Activated CD4-positive, alpha-beta T cell treated with anti-CD3 and anti-CD28 coated beads for 24 hours (primary cell): Measurements from ENCODE around the gene IQGAP3.
"Not testable (repeated sequence)": the region's sequence is repeated elsewhere in the genome, so short reads cannot be mapped to it uniquely, and the experiment has no call there.

ENCODE experiments used
- DNase-seq, 2 donors: peaks; one replicate each; pipeline ENCODE4 v3.0.0-alpha.2; 2020; ENCODE audit warnings: low read depth in 2 of 2

The IQGAP3 gene

DNA sequence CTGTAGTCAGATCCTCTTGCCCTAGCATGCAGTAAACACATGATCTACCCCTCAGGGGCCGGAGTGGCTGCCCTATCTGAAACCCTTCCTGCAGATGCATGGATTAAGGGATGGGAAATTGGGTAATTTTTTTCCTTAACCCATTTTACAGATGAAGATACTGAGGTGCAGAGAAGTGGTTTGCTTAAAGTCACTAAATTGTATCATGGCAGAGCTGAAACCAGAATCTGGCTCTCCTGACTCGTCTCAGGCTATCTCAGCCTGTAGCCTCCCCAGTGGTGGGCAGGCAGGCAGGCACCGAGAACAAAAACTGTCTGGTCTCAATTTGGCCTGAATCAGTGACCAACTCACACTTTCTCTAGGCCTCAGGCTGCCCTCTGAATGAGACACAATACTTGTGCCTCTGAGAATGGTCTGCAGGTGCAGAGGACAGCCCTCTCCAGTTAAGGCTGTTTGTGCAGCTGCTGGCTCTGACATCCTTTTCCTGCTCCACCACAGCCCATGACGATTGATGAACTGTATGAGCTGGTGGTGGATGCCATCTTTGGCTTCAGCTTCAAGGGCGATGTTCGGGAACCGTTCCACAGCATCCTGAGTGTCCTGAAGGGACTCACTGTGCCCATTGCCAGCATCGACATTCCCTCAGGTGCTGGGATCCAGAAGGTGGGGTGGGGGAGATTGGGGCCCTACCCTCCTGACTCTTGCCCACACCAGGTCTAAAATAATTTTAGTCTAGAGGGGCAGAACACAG, 20.7 kb upstream of the IQGAP3 start:
- DNase-seq, result no peak

GRCh38 chr1:156592158-156592909, 20.0 kb upstream of the IQGAP3 start:
- no peak for DNase-seq

DNA sequence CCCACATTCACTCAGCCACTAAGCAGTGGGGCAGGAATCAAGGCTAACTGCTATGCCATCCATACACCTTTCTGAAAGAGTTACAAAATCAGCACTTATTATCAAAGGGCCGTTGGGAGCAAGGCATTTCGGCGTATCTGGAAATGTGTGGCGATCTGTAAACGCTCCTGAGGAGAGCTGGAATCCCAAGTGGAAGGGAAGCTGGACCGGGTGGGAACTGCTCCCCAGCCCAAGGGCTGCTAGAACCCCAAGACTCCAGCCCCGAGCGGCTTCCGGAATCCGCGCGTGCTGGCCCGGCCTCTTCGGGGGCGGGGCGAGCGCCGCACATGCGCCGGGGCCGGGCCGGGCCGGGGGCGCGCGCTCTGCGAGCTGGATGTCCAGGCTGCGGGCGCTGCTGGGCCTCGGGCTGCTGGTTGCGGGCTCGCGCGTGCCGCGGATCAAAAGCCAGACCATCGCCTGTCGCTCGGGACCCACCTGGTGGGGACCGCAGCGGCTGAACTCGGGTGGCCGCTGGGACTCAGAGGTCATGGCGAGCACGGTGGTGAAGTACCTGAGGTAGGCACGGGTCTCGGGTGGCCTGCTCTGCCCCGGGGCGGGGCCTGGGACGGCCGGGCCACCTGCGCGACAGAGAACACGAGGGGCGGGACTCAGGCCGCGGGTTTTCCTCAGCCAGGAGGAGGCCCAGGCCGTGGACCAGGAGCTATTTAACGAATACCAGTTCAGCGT, 19.2 kb upstream of the IQGAP3 start, which contains the start of gene NAXE:
Gene NAXE (plus strand): TSS at position 345 of the 726 bp plus-strand sequence. CDS start 29 bp downstream, at position 374.
- peak; percentile 52 to 62 for DNase-seq

DNA sequence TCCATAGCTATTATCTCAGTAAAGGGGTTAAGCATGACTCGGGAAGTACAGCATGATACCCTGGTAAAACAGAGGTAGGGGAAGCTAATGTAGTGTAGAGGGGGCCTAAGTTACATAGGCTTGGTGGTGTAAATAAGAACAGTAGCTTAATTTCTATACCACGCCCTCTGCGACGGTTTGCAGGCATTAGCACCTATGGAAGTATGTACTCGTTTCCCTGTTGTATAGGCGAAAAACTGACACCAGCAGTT, 18.7 kb upstream of the IQGAP3 start:
- no peak for DNase-seq

- DNase-seq, result no peak
These were observed 18.2 kb upstream of the IQGAP3 start for GRCh38 chr1:156590326-156591180.

DNA sequence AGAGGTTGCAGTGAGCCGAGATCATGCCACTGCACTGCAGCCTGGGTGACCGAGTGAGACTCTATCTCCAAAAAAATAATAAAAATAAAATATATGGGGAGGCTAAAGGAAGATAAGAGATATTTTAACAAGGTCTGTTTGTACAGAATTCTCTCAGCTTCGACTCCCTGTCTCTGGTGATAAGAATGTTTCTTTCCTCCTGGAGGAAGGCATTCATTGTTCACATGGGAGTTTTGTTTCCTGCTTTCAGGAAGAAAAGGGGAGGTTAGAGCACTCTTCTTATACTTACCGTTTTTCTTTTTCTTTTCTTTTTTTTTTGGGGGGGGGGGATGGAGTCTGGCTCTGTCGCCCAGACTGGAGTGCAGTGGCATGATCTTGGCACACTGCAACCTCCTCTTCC, 17.2 kb upstream of the IQGAP3 start:
- no peak for DNase-seq

DNA sequence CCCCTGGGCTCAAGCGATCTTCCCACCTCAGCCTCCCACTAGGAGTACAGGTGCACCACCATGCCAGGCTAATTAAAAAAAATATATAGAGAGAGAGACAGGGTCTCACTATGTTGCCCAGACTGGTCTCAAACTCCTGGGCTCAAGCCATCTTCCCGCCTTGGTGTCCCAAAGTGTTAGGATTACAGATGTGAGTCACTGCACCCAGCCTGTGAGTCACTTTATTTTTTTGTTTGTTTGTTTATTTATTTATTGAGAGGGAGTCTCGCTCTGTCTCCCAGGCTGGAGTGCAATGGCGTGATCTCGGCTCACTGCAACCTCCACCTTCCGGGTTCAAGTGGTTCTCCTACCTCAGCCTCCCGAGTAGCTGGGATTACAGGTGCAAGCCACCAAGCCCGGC, 15.6 kb upstream of the IQGAP3 start:
- not testable (repeated sequence) for DNase-seq

- DNase-seq, result no peak
These were observed 14.6 kb upstream of the IQGAP3 start for GRCh38 chr1:156586892-156587477.

- DNase-seq, result no peak
These were observed 14.0 kb upstream of the IQGAP3 start for GRCh38 chr1:156586323-156586722.

DNA sequence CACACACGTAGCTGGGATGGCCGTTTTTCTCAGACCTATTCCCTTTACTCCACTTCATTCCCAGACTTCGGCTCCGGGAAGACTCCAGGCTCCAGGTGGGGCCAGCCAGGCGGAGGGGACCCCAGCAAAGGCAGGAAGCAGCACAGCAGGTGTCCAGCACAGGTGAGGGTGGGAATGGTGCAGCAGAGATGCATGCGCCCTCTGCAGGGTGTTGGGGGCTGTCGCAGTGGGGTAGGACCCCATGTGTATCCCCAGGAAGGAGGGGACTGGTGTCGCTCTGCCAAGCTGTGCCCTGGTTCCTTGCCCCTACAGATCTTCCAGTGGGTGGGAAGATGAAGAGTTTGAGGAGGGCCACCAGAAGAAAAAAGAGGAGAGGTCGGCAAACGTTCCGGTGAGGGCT, 12.4 kb upstream of the IQGAP3 start:
- no peak for DNase-seq

- DNase-seq, result peak; percentile 68 to 75
These were observed 11.7 kb upstream of the IQGAP3 start for GRCh38 chr1:156583821-156584622.

- DNase-seq, result no peak
These were observed 10.1 kb upstream of the IQGAP3 start for GRCh38 chr1:156582388-156583017.

DNA sequence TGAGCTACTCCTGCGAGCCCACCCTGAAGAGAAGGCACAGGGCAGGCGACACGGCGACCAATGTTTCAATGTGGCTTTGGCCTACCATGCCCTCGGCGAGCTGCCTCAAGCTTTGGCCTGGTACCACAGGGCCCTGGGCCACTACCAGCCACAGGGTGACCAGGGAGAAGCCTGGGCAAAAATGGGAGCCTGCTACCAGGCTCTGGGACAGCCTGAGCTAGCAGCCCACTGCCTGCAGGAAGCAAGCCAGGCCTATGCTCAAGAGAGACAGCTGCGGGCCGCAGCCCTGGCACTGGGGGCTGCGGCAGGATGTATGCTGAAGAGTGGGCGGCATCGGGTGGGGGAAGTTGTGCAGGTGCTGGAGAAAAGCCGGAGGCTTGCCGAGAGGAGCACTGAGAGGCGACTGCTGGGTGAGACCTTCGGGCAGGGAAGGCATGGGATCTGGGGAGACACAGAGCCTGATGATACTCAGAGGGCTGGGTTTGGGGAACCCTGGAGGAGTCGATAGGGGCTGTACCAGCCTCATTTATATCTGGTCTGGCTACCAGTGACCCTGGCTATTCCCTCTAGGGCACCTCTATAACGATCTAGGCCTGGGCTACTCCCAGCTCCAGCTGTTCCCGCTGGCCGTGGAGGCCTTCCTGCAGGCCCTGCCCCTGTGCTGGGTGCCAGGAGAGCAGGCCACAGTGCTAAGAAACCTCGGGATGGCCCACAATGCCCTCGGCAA, 9.5 kb upstream of the IQGAP3 start:
- DNase-seq, result no peak

GRCh38 chr1:156579472-156579871, 7.1 kb upstream of the IQGAP3 start, which contains the start of gene TTC24:
Gene TTC24, plus strand, starts transcription at chr1:156579723. Its CDS starts 1,642 bp downstream, at chr1:156581365.
- no peak for DNase-seq

GRCh38 chr1:156578055-156578454, 5.7 kb upstream of the IQGAP3 start:
- no peak for DNase-seq

GRCh38 chr1:156577550-156577949, 5.2 kb upstream of the IQGAP3 start:
- DNase-seq, result no peak

DNA sequence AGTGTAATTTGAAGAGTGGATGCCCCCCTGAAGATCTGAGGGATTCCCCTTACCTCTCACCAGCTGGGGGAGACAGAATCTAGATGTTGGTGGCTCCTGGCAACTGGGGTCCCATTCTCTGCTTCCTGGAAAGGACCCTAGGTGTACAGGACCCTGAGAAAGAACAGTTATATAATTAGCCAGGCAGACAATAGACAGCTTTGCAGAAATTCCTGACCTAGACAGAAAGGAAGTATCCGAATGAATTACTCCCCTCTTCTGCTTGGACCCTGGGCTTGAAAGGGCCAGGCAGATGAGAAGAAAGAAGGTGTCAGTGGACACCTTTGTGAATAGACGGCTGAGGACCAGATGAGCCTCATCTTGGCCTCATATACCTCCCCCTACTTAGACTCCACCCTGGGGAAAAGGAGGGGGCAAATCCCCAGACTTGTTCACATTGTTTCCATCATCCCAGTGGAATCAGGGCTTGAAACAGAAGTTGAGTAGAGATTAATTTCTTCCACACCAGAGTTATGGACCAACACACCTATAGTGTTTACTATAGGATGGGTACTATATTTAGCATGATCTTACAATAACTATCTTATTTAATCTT, 1.8 kb upstream of the IQGAP3 start:
- DNase-seq, result no peak

GRCh38 chr1:156572663-156573018, 276 bp upstream of the IQGAP3 start:
- no peak for DNase-seq

- no peak for DNase-seq
These were observed 1.0 kb downstream of the IQGAP3 start for GRCh38 chr1:156571261-156571852.
